Esophagus (tissue), 2 donors: ENCODE measurements around the gene ZNF174. TPM values are rescaled to one million over a fixed set of nuclear protein-coding genes. Genes with fewer than 3 reads are reported as not detected.

Source experiments
- H3K27ac ChIP-seq, 2 donors: one replicate each; pipeline ENCODE4 v1.5.1; 2013; ENCODE audit warnings: low read depth in 2 of 2, mild to moderate bottlenecking in 2 of 2, inconsistent platforms in 1 of 2, low read length in 1 of 2, moderate library complexity in 1 of 2
- H3K27me3 ChIP-seq, 2 donors: one replicate each; pipeline ENCODE4 v1.6.1; 2013; ENCODE audit warnings: low read length in 2 of 2, control low read depth in 1 of 2, mild to moderate bottlenecking in 1 of 2; ENCODE audit not compliant: insufficient read depth in 2 of 2, control insufficient read depth in 1 of 2
- H3K36me3 ChIP-seq, 2 donors: one replicate each; pipeline ENCODE4 v1.6.1; 2013; ENCODE audit warnings: low read length in 1 of 2; ENCODE audit not compliant: control insufficient read depth in 2 of 2, insufficient read depth in 2 of 2
- H3K4me1 ChIP-seq, 2 donors: one replicate each; pipeline ENCODE4 v1.6.1; 2013; ENCODE audit warnings: low read length in 1 of 2; ENCODE audit not compliant: control insufficient read depth in 2 of 2, insufficient read depth in 2 of 2
- H3K4me3 ChIP-seq, 2 donors: one replicate each; pipeline ENCODE4 v1.5.1; 2013; ENCODE audit warnings: low read length in 2 of 2, mild to moderate bottlenecking in 2 of 2, low read depth in 1 of 2, moderate library complexity in 1 of 2
- H3K9me3 ChIP-seq, 2 donors: one replicate each; pipeline ENCODE4 v1.6.1; 2013; ENCODE audit warnings: mild to moderate bottlenecking in 2 of 2, low read depth in 1 of 2, low read length in 1 of 2, moderate library complexity in 1 of 2; ENCODE audit not compliant: control insufficient read depth in 2 of 2, insufficient read depth in 1 of 2
- WGBS, 2 donors: extraction: QIAGEN DNeasy Blood & Tissue Kit; methylation state at CpG; one replicate each; pipeline ENCODE4 v1.1.7; 2013; 5-methylcytosine and 5-hydroxymethylcytosine counted together
- polyA plus RNA-seq, 2 donors: library from polyadenylated mRNA; stranded (reverse); fragments of 200-250 nt; gene quantifications; one replicate each; pipeline ENCODE4 v1.2.3, GENCODE V29; 2013
- donor health status: healthy with polysubstance abuse.
- donor health status: Bipolar disorder and iron deficiency.

Gene ZNF174
- 1 to 10 TPM; 2.9 to 4.7 TPM for polyA plus RNA-seq

DNA sequence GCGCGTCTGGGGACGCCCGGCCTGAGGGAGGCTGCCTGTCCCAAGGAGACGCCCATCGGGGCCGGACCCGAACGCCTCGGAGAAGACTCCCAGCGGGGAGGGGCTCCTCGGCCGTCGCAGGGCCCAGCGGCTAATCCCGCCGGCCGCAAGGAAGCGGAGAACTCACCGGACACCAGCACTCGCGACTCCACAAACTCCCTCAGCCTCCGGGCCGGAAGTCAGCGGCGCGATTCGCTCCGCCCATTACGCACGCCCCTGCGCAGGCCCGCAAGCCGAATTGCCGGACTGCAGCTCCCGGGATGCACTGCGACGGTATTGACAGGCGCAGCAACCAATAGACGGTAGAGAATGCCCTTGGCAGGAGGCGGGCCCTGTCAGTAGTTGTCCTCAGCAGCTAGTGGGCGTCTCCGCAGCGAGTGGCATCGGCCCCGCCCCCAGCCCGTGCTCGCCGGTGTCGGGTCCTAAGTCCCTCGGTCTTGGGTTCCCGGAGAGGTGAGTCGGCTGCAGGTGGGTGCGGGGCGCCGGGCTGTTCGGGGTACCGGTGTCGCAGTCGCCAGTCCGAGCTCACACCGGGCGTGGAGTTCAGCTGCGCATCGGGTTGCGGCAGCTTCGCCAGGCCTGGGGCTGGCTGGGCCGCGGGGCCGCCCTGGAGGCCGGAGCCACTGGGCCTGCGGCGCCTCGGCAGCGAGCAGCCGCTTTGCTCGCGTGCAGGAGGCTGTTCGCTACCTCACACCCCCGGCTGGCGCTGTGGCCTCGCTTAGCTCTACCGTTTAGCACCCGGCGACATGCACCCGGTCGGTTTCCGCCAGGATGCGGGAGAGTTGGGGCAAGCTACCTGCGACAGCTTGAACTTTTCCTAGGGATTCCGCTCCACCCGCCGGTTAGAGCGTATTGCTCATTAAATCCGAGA, at the start of gene ZNF174, which contains the start of gene ZSCAN32:
TSS of gene ZNF174 (plus strand) at position 437 of the 910 bp plus-strand sequence. CDS start 790 bp downstream, outside the sequence.
TSS of gene ZSCAN32 (minus strand) at position 226 of the 910 bp plus-strand sequence. CDS start 3,447 bp downstream, outside the sequence.
- 0 to 1% methylated on average over 85 to 95 of the region's 95 CpGs for WGBS, 2 donors
- Histone ChIP-seq H3K9me3 (peaks cover 0 to 21% of the 10 kb centered on the region in 2 donors), H3K4me1 (peaks cover 2% of the 10 kb centered on the region in 2 donors), H3K4me3 (peak within 1 kb of the TSS; percentile 79 to 85), H3K27me3 (no peaks in the 10 kb centered on the region), H3K27ac (peak within 1 kb of the TSS; percentile 89 to 93), H3K36me3 (peaks cover 15 to 25% of the 10 kb centered on the region in 2 donors)

GRCh38 chr16:3355589-3355988, 45.4 kb upstream of the ZNF174 start, which contains the start of gene OR2C1:
TSS of gene OR2C1 (plus strand) at chr16:3355889. CDS start at chr16:3355941, 52 bp downstream.
- H3K4me1 ChIP-seq, result no peaks in the 10 kb centered on the region
- H3K27me3 ChIP-seq, result no peaks in the 10 kb centered on the region
- no peak within 1 kb of the TSS for H3K4me3 ChIP-seq
- WGBS, 2 donors, result 64 to 71% methylated on average over 3 of the region's 3 CpGs
- peaks cover 3 to 7% of the 10 kb centered on the region in 2 donors for H3K9me3 ChIP-seq
- no peaks in the 10 kb centered on the region for H3K36me3 ChIP-seq
- H3K27ac ChIP-seq, result no peak within 1 kb of the TSS

- WGBS, 2 donors, result 85% methylated on average over 10 of the region's 10 CpGs
- Histone ChIP-seq H3K4me3 (no peak overlapping the region), H3K27ac (no peak overlapping the region)
Measured at GRCh38 chr16:3356118-3356517, 44.9 kb upstream of the ZNF174 start.

GRCh38 chr16:3358871-3359270, 42.1 kb upstream of the ZNF174 start:
- Histone ChIP-seq H3K4me1 (no peaks in the 10 kb centered on the region), H3K9me3 (peaks cover 3 to 8% of the 10 kb centered on the region in 2 donors), H3K4me3 (no peak overlapping the region), H3K27me3 (no peaks in the 10 kb centered on the region), H3K36me3 (no peaks in the 10 kb centered on the region), H3K27ac (no peak overlapping the region)
- WGBS, 2 donors, result 18 to 36% methylated on average over 1 of the region's 1 CpG

More at GRCh38 chr16:3356118-3356517, 44.9 kb upstream of the ZNF174 start:
- H3K9me3 ChIP-seq, result peaks cover 3 to 7% of the 10 kb centered on the region in 2 donors
- no peaks in the 10 kb centered on the region for H3K4me1 ChIP-seq
- H3K36me3 ChIP-seq, result no peaks in the 10 kb centered on the region
- H3K27me3 ChIP-seq, result no peaks in the 10 kb centered on the region

GRCh38 chr16:3362931-3363330, 38.1 kb upstream of the ZNF174 start:
- H3K36me3 ChIP-seq, result no peaks in the 10 kb centered on the region
- peaks cover 0 to 2% of the 10 kb centered on the region in 2 donors for H3K4me1 ChIP-seq
- H3K27ac ChIP-seq, result no peak overlapping the region
- no peak overlapping the region for H3K4me3 ChIP-seq
- peaks cover 7 to 16% of the 10 kb centered on the region in 2 donors for H3K9me3 ChIP-seq
- no peaks in the 10 kb centered on the region for H3K27me3 ChIP-seq

DNA sequence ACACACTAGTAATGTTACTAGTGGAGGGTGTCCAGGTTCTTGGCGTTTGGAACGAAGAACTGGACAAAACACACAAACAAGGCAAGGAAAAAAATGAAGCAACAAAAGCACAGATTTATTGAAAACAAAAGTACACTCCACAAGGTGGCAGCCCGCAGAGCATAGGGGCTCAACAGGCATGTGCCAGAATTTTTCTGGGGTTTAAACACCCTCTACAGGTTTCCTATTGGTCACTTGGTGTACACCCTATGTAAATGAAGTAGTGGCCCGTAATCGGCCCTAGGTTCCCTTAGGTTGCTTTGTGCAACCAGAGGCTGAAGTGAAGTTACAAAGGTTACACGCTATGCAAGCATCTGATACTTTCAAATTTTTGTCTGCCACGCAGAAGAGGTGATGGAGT, 37.2 kb upstream of the ZNF174 start:
- Histone ChIP-seq H3K4me3 (no peak overlapping the region), H3K9me3 (peaks cover 7 to 16% of the 10 kb centered on the region in 2 donors), H3K27ac (no peak overlapping the region), H3K36me3 (no peaks in the 10 kb centered on the region), H3K4me1 (peaks cover 0 to 2% of the 10 kb centered on the region in 2 donors), H3K27me3 (no peaks in the 10 kb centered on the region)
- WGBS, 2 donors, result 93 to 95% methylated on average over 7 of the region's 7 CpGs

DNA sequence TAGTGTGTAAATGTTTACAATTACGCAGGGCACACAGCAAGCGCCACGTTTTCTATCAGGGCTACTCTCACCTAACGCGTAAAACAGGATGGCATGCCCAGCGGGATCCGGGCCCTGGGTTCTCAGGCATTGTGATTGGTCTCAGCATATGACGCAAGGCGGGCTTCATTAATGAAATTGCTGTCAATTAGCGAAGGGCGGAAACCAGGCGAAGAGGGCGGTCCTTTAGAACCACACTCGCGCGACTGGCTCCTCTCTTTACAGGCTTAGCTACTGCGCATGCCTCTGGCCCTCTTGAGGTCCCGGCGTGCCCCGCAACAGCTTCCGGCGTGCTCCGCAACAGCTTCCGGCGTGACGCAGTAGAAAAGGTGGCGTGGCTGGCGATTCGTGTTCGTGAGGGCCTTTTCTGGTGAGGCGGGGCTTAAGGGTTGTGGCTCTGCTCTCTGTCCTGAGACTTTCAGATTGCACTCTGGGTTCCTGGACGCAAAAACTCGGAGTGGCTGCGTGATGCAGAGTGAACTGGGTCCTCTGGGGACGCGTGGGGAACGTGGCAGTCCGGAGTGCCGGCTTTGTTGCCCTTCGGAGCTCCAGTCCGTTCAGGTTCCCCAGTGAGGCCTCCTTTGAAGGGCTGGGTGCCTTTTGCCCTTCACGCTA, 36.1 kb upstream of the ZNF174 start:
- WGBS, 2 donors, result 14 to 15% methylated on average over 42 of the region's 42 CpGs
- peaks cover 7 to 19% of the 10 kb centered on the region in 2 donors for H3K9me3 ChIP-seq
- peak overlapping the region; percentile 53 to 72 for H3K27ac ChIP-seq

DNA sequence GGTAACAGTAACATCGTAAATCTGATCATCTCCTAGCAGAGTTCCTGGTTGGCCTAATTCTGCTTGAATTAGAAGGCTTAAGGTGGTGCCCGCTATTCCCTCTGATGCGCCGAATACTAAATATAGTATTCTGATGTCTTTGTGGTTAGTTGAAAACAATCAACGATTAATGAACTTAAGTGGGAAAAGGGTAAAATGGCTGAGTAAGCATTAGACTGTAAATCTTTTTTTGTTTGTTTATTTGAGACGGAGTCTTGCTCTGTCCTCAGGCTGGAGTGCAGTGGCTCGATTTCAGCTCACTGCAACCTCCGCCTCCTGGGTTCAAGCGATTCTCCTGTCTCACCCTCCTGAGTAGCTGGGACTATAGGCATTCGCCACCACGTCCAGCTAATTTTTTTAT, 31.9 kb upstream of the ZNF174 start:
- 90 to 94% methylated on average over 11 of the region's 11 CpGs for WGBS, 2 donors
- Histone ChIP-seq H3K27ac (no peak overlapping the region), H3K27me3 (no peaks in the 10 kb centered on the region), H3K9me3 (peaks cover 7 to 23% of the 10 kb centered on the region in 2 donors), H3K4me3 (no peak overlapping the region), H3K36me3 (no peaks in the 10 kb centered on the region), H3K4me1 (peaks cover 0 to 2% of the 10 kb centered on the region in 2 donors)

More for the DNA sequence above, 36.1 kb upstream of the ZNF174 start:
- peak overlapping the region; percentile 43 to 51 for H3K4me3 ChIP-seq
- no peaks in the 10 kb centered on the region for H3K36me3 ChIP-seq
- H3K27me3 ChIP-seq, result no peaks in the 10 kb centered on the region
- H3K4me1 ChIP-seq, result peaks cover 0 to 2% of the 10 kb centered on the region in 2 donors

DNA sequence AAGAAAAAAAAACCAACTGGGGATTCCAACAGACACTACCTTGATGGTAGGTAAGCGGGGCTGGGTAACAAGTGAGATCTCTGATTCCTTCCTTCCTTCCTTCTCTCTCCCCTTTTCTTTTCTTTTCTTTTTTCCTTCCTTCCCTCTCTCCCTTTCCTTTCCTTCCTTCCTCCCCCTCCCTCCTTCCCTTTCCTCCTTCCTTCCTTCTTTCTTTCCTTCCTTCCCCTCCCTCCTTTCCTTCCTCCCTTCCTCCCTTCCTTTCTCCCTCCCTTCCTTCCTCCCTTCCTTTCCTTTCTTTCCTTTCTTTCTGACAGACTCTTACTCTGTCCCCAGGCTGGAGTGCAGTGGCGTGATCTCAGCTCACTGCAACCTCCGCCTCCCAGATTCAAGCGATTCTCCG, 25.3 kb upstream of the ZNF174 start:
- Histone ChIP-seq H3K27ac (no peak overlapping the region), H3K9me3 (peaks cover 9 to 31% of the 10 kb centered on the region in 2 donors), H3K4me3 (no peak overlapping the region), H3K4me1 (no peaks in the 10 kb centered on the region), H3K36me3 (no peaks in the 10 kb centered on the region), H3K27me3 (no peaks in the 10 kb centered on the region)
- WGBS, 2 donors, result 95 to 96% methylated on average over 5 of the region's 5 CpGs
